Activated CD4-positive, alpha-beta T cell treated with anti-CD3 and anti-CD28 coated beads for 36 hours (primary cell): Measurements from ENCODE around the gene EIF2AK3. TPM values are rescaled to one million over a fixed set of nuclear protein-coding genes. Genes with fewer than 3 reads are reported as not detected.

Source experiments
- ATAC-seq: fragments of 200-7000 bp; cut with Tn5 transposase; one replicate; pipeline ENCODE4 v1.10.0; 2021; ENCODE audit warnings: mild to moderate bottlenecking, moderate library complexity
- CTCF ChIA-PET: fragments of 350-600 bp; sonication (Branson Sonifier 250); formaldehyde crosslinking; loops from one replicate; lab custom pipeline; 2021; ENCODE audit warnings: antibody characterized with exemption; lab: Charles Lee
- POLR2A ChIA-PET: fragments of 350-600 bp; sonication (Branson Sonifier 250); formaldehyde crosslinking; loops from one replicate; lab custom pipeline; 2021; ENCODE audit warnings: antibody characterized with exemption, inconsistent platforms; lab: Charles Lee
- DNase-seq: peaks from one replicate; pipeline ENCODE4 v3.0.0-alpha.2; 2020
- H3K27ac Mint-ChIP-seq: one replicate; pipeline ENCODE4 v1.8.0; 2021; ENCODE audit warnings: mixed read lengths
- H3K27me3 Mint-ChIP-seq: one replicate; pipeline ENCODE4 v1.8.0; 2021; ENCODE audit warnings: mixed read lengths
- H3K36me3 Mint-ChIP-seq: one replicate; pipeline ENCODE4 v1.8.0; 2021; ENCODE audit warnings: low read depth, mixed read lengths
- H3K4me1 Mint-ChIP-seq: one replicate; pipeline ENCODE4 v1.8.0; 2021; ENCODE audit warnings: mixed read lengths
- H3K4me3 Mint-ChIP-seq: one replicate; pipeline ENCODE4 v1.8.0; 2021; ENCODE audit warnings: mild to moderate bottlenecking, moderate library complexity, mixed read lengths
- H3K9me3 Mint-ChIP-seq: one replicate; pipeline ENCODE4 v1.8.0; 2021; ENCODE audit warnings: low read depth, mixed read lengths
- intact Hi-C, 2 experiments: fragments of 100-400 bp; cut with DNase I in 1 of 2; cut with micrococcal nuclease in 1 of 2; formaldehyde crosslinking; loops; one replicate each; pipeline versions ENCODE4 v1.14.2 to v1.15.1; 2022 to 2024; cut with DNase I, micrococcal nuclease
- total RNA-seq, 2 experiments: library from RNA; stranded (reverse); gene quantifications; one replicate each; pipeline ENCODE4 v1.2.3, GENCODE V29; 2021

The EIF2AK3 gene
- total RNA-seq = 10 to 100 TPM; 15.9 to 25.1 TPM

DNA sequence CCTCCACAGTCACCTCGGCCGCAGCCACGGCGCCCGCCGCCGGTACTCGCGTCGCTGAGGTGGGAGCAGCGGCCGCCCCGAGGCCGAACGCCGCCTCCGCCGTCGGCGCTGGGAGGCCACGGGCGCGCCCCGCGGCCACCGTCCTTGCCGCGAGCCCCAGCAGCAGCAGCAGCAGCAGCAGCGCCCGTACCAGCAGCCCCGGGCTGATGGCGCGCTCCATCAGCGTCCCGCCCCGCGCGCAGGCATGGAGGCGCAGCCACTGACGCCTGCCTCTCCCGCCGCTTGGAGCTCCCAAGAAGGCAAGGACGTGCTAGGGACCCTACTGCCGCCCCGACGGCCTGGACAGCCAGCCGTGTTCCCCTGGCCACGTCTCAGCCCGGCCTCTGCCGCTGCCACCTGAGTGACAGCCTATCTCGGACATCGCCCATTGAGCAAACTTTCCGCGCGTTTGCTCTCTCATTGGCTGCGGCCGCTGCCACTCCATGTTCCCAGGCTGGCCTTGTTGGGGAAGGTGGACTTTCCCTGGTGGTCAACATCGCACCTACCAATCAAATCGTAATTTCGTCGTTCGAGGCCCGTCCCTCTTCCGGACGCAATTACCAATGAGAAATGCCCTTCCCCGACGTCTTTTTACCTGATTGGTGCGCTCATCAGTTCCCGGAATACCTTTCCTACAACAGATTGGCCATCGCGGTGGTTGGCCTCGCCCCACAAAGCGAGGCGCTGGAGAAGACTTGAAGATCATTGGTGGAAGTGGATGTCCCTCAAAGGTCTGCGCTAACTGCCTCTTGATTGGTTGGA lies at the start of gene EIF2AK3:
EIF2AK3 (minus strand) TSS at position 410 of the 801 bp plus-strand sequence; CDS start at position 220, 190 bp downstream.
- intact Hi-C loops = loop anchor here (1.0 to 5.0 kb wide), 7 partner anchors 27 to 570 kb away; partner anchors contain the start of genes RPIA (in 2 of the 2) and KRCC1 (in 1 of the 2)
- ChIA-PET POLR2A (interaction anchor here (1.0 to 2.2 kb wide), 3 partner anchors 18 to 65 kb away, joined by 3 to 19 read pairs (median 5); partner anchors contain the start of gene RPIA), CTCF (interaction anchor here (0.8 to 2.1 kb wide), 5 partner anchors 18 to 65 kb away, joined by 3 to 6 read pairs (median 4); no protein-coding TSS in a partner anchor)
- Mint-ChIP-seq H3K27me3 (no peaks in the 10 kb centered on the region), H3K27ac (peak within 1 kb of the TSS; percentile 91), H3K4me1 (peaks cover 23% of the 10 kb centered on the region), H3K36me3 (no peaks in the 10 kb centered on the region), H3K9me3 (no peaks in the 10 kb centered on the region), H3K4me3 (no peak within 1 kb of the TSS)
- peak; percentile 92 for ATAC-seq
- DNase-seq = peak; percentile 95

DNA sequence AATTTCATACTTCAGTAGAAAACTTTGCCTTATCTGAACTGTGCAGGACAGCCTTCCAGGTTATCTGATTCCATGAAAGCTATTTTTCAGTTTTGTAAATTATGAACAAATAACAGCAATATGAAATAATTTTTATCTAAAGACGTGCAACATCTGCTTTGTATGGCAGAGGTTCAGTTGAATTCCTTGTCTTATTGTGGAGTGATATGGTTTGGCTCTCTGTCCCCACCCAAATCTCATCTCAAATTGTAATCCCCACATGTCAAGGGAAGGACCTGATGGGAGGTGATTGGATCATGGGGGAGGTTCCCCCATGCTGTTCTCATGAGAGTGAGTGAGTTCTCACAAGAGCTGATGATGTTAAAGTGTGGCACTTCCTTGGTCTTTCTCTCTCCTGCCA lies 46.1 kb upstream of the EIF2AK3 start:
- H3K4me1 Mint-ChIP-seq = no peaks in the 10 kb centered on the region
- intact Hi-C loops = loop anchor here in 1 of 2 experiments (2.0 to 10.0 kb wide), 4 partner anchors 45 to 481 kb away; no protein-coding TSS in a partner anchor
- peaks cover 3% of the 10 kb centered on the region for H3K27me3 Mint-ChIP-seq
- H3K36me3 Mint-ChIP-seq = no peaks in the 10 kb centered on the region
- DNase-seq = no peak
- H3K4me3 Mint-ChIP-seq = no peak overlapping the region
- no peak overlapping the region for H3K27ac Mint-ChIP-seq
- ChIA-PET POLR2A (no interaction called here), CTCF (interaction anchor here (0.7 to 6.8 kb wide), 8 partner anchors 9 to 83 kb away, joined by 3 to 125 read pairs (median 4); no protein-coding TSS in a partner anchor)
- no peaks in the 10 kb centered on the region for H3K9me3 Mint-ChIP-seq
- no peak for ATAC-seq

GRCh38 chr2:88671786-88672427 lies 44.6 kb upstream of the EIF2AK3 start:
- H3K9me3 Mint-ChIP-seq = no peaks in the 10 kb centered on the region
- H3K36me3 Mint-ChIP-seq = no peaks in the 10 kb centered on the region
- DNase-seq (peak; percentile 14), ATAC-seq (peak; percentile 74)
- CTCF ChIA-PET = interaction anchor here (0.6 to 6.8 kb wide), 16 partner anchors 8 to 81 kb away, joined by 3 to 125 read pairs (median 4); no protein-coding TSS in a partner anchor
- intact Hi-C loops = loop anchor here (1.0 to 10.0 kb wide), 5 partner anchors 43 to 480 kb away; no protein-coding TSS in a partner anchor
- H3K4me1 Mint-ChIP-seq = no peaks in the 10 kb centered on the region
- POLR2A ChIA-PET = no interaction called here
- no peak overlapping the region for H3K4me3 Mint-ChIP-seq
- H3K27ac Mint-ChIP-seq = no peak overlapping the region
- peaks cover 3% of the 10 kb centered on the region for H3K27me3 Mint-ChIP-seq

GRCh38 chr2:88669482-88670214 lies 42.4 kb upstream of the EIF2AK3 start:
- H3K9me3 Mint-ChIP-seq = no peaks in the 10 kb centered on the region
- DNase-seq = peak; percentile 43

DNA sequence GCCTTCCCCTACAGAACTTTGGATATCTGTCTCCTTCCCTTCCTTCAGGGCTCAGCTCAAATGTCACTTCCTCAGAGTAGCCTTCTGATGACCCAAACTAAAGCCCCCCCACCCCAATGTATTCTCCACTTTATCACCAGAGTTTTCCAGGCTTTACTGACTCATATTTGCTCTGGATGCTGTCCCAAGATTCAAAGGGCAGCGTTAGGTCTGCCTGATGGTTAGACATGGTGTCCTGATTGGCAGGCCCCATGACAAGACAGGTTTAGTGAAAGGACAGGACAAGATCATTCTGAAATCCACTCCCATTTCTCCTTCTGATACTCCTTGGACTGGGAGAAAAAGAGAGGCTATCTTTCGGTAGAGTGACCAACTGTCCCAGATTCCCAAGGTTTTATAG lies 41.6 kb upstream of the EIF2AK3 start:
- POLR2A ChIA-PET = no interaction called here
- H3K4me1 Mint-ChIP-seq = no peaks in the 10 kb centered on the region
- peaks cover 3% of the 10 kb centered on the region for H3K27me3 Mint-ChIP-seq
- intact Hi-C loops = loop anchor here in 1 of 2 experiments (1.0 kb wide), 1 partner anchor 42 kb away; the partner anchor contains the start of gene EIF2AK3
- no peak overlapping the region for H3K27ac Mint-ChIP-seq
- H3K4me3 Mint-ChIP-seq = no peak overlapping the region
- DNase-seq = no peak
- no peaks in the 10 kb centered on the region for H3K9me3 Mint-ChIP-seq
- CTCF ChIA-PET = interaction anchor here (0.7 to 6.8 kb wide), 13 partner anchors 12 to 597 kb away, joined by 3 to 125 read pairs (median 3); no protein-coding TSS in a partner anchor
- no peaks in the 10 kb centered on the region for H3K36me3 Mint-ChIP-seq
- no peak for ATAC-seq

More at GRCh38 chr2:88669482-88670214, 42.4 kb upstream of the EIF2AK3 start:
- intact Hi-C loops = loop anchor here (1.0 to 10.0 kb wide), 4 partner anchors 42 to 477 kb away; partner anchors contain the start of gene EIF2AK3 (in 1 of the 2)
- Mint-ChIP-seq H3K4me1 (no peaks in the 10 kb centered on the region), H3K36me3 (no peaks in the 10 kb centered on the region), H3K27ac (no peak overlapping the region), H3K27me3 (peaks cover 3% of the 10 kb centered on the region), H3K4me3 (no peak overlapping the region)
- peak; percentile 71 for ATAC-seq
- POLR2A ChIA-PET = no interaction called here
- CTCF ChIA-PET = interaction anchor here (0.7 to 6.8 kb wide), 16 partner anchors 11 to 598 kb away, joined by 3 to 125 read pairs (median 3); no protein-coding TSS in a partner anchor

DNA sequence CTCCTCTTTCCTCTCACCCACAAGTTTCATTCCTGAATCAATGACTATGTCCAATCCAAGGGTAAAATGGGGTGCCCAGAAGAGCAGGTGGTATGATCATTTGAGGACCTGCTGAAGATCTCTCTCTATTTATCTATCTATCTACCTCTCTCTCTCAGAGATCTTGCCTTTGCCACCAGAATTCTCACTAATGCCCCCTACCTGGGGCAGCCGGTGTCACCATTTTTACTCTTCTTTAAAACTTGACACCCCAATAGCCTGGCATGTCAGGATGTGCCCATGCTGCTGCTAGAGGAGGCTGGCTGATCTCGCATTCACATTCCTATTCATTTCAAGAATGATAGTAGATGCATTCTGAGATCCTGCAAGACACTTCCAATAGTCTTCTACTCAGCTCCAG lies 40.0 kb upstream of the EIF2AK3 start:
- H3K4me3 Mint-ChIP-seq = no peak overlapping the region
- H3K36me3 Mint-ChIP-seq = no peaks in the 10 kb centered on the region
- peaks cover 3% of the 10 kb centered on the region for H3K27me3 Mint-ChIP-seq
- ATAC-seq (no peak), DNase-seq (no peak)
- ChIA-PET POLR2A (no interaction called here), CTCF (interaction anchor here (2.0 to 6.8 kb wide), 2 partner anchors 77 to 94 kb away, joined by 7 to 125 read pairs; no protein-coding TSS in a partner anchor)
- no peaks in the 10 kb centered on the region for H3K4me1 Mint-ChIP-seq
- intact Hi-C loops = no loop called here
- no peak overlapping the region for H3K27ac Mint-ChIP-seq
- no peaks in the 10 kb centered on the region for H3K9me3 Mint-ChIP-seq

- H3K4me1 Mint-ChIP-seq = no peaks in the 10 kb centered on the region
- H3K27me3 Mint-ChIP-seq = peaks cover 3% of the 10 kb centered on the region
- no peaks in the 10 kb centered on the region for H3K36me3 Mint-ChIP-seq
- no peak for DNase-seq
- no peaks in the 10 kb centered on the region for H3K9me3 Mint-ChIP-seq
- no peak for ATAC-seq
- no peak overlapping the region for H3K27ac Mint-ChIP-seq
- H3K4me3 Mint-ChIP-seq = no peak overlapping the region
- intact Hi-C loops = no loop called here
- ChIA-PET CTCF (no interaction called here), POLR2A (no interaction called here)
Observed at GRCh38 chr2:88666576-88666975, 39.3 kb upstream of the EIF2AK3 start.

DNA sequence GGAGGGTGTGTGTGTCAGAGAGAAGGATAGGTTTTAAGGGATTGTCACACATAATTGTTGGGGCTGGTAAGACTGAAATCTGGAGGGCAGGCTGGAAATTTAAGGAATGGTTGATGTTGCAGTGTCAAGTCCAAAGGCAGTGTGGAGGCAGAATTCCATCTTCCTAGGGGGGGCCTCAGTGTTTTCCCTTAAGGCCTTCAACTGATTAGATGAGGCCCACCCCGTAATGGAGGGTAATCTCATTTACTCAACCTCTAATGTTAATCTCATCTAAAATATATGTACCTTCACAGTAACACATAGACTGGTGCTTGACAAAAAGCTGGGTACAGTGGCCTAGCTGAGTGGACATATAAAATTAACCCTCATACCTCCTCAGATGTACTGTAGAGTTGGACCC lies 33.4 kb upstream of the EIF2AK3 start:
- ATAC-seq (no peak), DNase-seq (no peak)
- no peaks in the 10 kb centered on the region for H3K36me3 Mint-ChIP-seq
- no peaks in the 10 kb centered on the region for H3K9me3 Mint-ChIP-seq
- H3K27me3 Mint-ChIP-seq = no peaks in the 10 kb centered on the region
- POLR2A ChIA-PET = no interaction called here
- H3K4me1 Mint-ChIP-seq = no peaks in the 10 kb centered on the region
- CTCF ChIA-PET = no interaction called here
- no peak overlapping the region for H3K27ac Mint-ChIP-seq
- H3K4me3 Mint-ChIP-seq = no peak overlapping the region
- intact Hi-C loops = no loop called here

DNA sequence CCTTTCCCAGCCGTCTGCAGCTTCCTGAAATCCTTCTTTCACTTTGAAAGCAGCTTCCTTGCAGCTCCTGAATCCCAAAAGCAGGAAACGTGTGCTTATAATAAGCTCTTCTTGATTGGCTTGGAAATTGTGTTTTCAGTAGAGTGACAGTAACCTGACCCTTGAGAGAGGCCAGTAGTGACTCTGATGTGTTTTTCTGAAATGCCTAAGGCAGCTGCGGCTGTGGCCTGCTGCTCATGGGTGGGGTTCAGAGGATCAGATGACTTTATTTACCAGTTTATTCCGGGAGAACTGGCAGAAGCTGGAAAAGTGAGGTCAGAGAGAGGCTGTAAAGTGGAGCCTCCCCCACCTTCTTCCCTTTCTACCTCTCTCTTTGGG lies 32.3 kb upstream of the EIF2AK3 start:
- no peaks in the 10 kb centered on the region for H3K27me3 Mint-ChIP-seq
- H3K4me3 Mint-ChIP-seq = no peak overlapping the region
- CTCF ChIA-PET = interaction anchor here (0.7 to 0.9 kb wide), 2 partner anchors 33 to 68 kb away, joined by 3 read pairs; no protein-coding TSS in a partner anchor
- intact Hi-C loops = loop anchor here in 1 of 2 experiments (2.0 kb wide), 1 partner anchor 19 kb away; no protein-coding TSS in a partner anchor
- no peaks in the 10 kb centered on the region for H3K36me3 Mint-ChIP-seq
- H3K27ac Mint-ChIP-seq = no peak overlapping the region
- POLR2A ChIA-PET = no interaction called here
- no peak for DNase-seq
- no peak for ATAC-seq
- H3K9me3 Mint-ChIP-seq = no peaks in the 10 kb centered on the region
- no peaks in the 10 kb centered on the region for H3K4me1 Mint-ChIP-seq

- Mint-ChIP-seq H3K27ac (no peak overlapping the region), H3K27me3 (no peaks in the 10 kb centered on the region), H3K4me1 (no peaks in the 10 kb centered on the region), H3K36me3 (no peaks in the 10 kb centered on the region), H3K4me3 (no peak overlapping the region), H3K9me3 (no peaks in the 10 kb centered on the region)
- ATAC-seq (no peak), DNase-seq (no peak)
- CTCF ChIA-PET = interaction anchor here (0.8 to 1.7 kb wide), 3 partner anchors 15 to 261 kb away, joined by 3 read pairs; no protein-coding TSS in a partner anchor
- POLR2A ChIA-PET = no interaction called here
- intact Hi-C loops = loop anchor here in 1 of 2 experiments (2.0 kb wide), 1 partner anchor 20 kb away; no protein-coding TSS in a partner anchor
Observed at GRCh38 chr2:88658881-88659537, 31.7 kb upstream of the EIF2AK3 start.
